Neural crest cell (in vitro differentiated cells): Measurements from ENCODE around the gene KIR2DL4. TPM values are rescaled to one million over a fixed set of nuclear protein-coding genes. Genes with fewer than 3 reads are reported as not detected.
"Not testable (repeated sequence)": the region's sequence is repeated elsewhere in the genome, so short reads cannot be mapped to it uniquely, and the experiment has no call there.

Source experiments
- DNase-seq: peaks from one replicate; pipeline ENCODE4 v3.0.0; 2021; ENCODE audit warnings: low read depth, mixed read lengths, low spot score
- H3K27ac Mint-ChIP-seq: one replicate; pipeline ENCODE4 v1.8.0; 2021; ENCODE audit warnings: mild to moderate bottlenecking, mixed read lengths; ENCODE audit not compliant: unreplicated experiment
- H3K27me3 Mint-ChIP-seq: 2 replicates; pipeline ENCODE4 v1.8.0; 2021; ENCODE audit warnings: low read depth, mild to moderate bottlenecking, mixed read lengths
- H3K36me3 Mint-ChIP-seq: 2 replicates; pipeline ENCODE4 v1.8.0; 2021; ENCODE audit warnings: low read depth, mild to moderate bottlenecking, mixed read lengths
- H3K4me1 Mint-ChIP-seq: 2 replicates; pipeline ENCODE4 v1.8.0; 2021; ENCODE audit warnings: mixed read lengths
- H3K4me3 Mint-ChIP-seq: one replicate; pipeline ENCODE4 v1.8.0; 2021; ENCODE audit warnings: mild to moderate bottlenecking, mixed read lengths
- H3K9me3 Mint-ChIP-seq: 2 replicates; pipeline ENCODE4 v1.8.0; 2021; ENCODE audit warnings: mixed read lengths
- CTCF ChIP-seq: fragments of 200-600 bp; sonication (generic); conservative IDR thresholded peaks from 2 replicates; pipeline ENCODE4 v1.5.0; 2021; ENCODE audit warnings: antibody characterized with exemption, mild to moderate bottlenecking
- long read RNA-seq: library from polyadenylated mRNA; unstranded; transcript quantifications from one replicate; pipeline ENCODE4 v2.0.0, GENCODE V29; 2020
- total RNA-seq: library from RNA; stranded (reverse); gene quantifications from 2 replicates; pipeline ENCODE4 v1.2.1, GENCODE V29; 2021

Gene KIR2DL4
- not detected in 2 replicates for total RNA-seq
- long read RNA-seq, result 0 reads

DNA sequence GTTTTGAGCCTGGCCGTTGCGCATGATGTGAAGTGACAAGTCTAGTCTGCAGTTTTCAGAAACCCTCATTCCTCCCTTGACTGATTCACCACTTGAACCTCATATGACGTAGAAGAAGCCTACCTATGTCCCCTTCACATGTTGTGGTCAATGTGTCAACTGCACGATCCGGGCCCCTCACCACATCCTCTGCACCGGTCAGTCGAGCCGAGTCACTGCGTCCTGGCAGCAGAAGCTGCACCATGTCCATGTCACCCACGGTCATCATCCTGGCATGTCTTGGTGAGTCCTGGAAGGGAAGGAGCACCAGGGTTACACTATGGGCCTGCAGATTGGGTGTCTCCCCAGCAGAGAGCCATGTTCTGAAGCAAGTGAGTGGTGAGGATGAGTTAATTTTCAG, at the start of gene KIR2DL4:
KIR2DL4 (plus strand) TSS at position 201 of the 400 bp plus-strand sequence; CDS start at position 243, 42 bp downstream.
- Mint-ChIP-seq H3K9me3 (peaks cover 32% of the 10 kb centered on the region), H3K27ac (no peak within 1 kb of the TSS), H3K4me1 (no peaks in the 10 kb centered on the region), H3K27me3 (no peaks in the 10 kb centered on the region), H3K4me3 (no peak within 1 kb of the TSS), H3K36me3 (peaks cover 8% of the 10 kb centered on the region)
- no peak for TF ChIP-seq CTCF
- DNase-seq, result no peak

- not testable (repeated sequence) for DNase-seq, H3K4me3 Mint-ChIP-seq, H3K27ac Mint-ChIP-seq, H3K27me3 Mint-ChIP-seq, H3K4me1 Mint-ChIP-seq
- peaks cover 24% of the 10 kb centered on the region for H3K9me3 Mint-ChIP-seq
- H3K36me3 Mint-ChIP-seq, result peaks cover 12% of the 10 kb centered on the region
These were observed 47.0 kb upstream of the KIR2DL4 start for GRCh38 chr19:54756204-54757110.

DNA sequence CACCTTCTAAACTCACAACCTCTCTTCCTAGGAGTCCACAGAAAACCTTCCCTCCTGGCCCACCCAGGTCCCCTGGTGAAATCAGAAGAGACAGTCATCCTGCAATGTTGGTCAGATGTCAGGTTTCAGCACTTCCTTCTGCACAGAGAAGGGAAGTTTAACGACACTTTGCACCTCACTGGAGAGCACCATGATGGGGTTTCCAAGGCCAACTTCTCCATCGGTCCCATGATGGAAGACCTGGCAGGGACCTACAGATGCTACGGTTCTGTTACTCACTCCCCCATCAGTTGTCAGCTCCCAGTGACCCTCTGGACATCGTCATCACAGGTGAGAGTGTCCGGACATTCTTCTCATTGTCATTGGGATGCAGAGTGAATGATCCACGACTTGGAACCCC, 44.8 kb upstream of the KIR2DL4 start:
- H3K27ac Mint-ChIP-seq, H3K27me3 Mint-ChIP-seq, H3K4me1 Mint-ChIP-seq, H3K4me3 Mint-ChIP-seq, DNase-seq: not testable (repeated sequence)
- Mint-ChIP-seq H3K9me3 (peaks cover 25% of the 10 kb centered on the region), H3K36me3 (peaks cover 12% of the 10 kb centered on the region)

GRCh38 chr19:54764219-54764618, 39.2 kb upstream of the KIR2DL4 start:
- H3K4me1 Mint-ChIP-seq, H3K27me3 Mint-ChIP-seq, H3K4me3 Mint-ChIP-seq, H3K27ac Mint-ChIP-seq, DNase-seq: not testable (repeated sequence)
- Mint-ChIP-seq H3K36me3 (peaks cover 14% of the 10 kb centered on the region), H3K9me3 (peaks cover 22% of the 10 kb centered on the region)

DNA sequence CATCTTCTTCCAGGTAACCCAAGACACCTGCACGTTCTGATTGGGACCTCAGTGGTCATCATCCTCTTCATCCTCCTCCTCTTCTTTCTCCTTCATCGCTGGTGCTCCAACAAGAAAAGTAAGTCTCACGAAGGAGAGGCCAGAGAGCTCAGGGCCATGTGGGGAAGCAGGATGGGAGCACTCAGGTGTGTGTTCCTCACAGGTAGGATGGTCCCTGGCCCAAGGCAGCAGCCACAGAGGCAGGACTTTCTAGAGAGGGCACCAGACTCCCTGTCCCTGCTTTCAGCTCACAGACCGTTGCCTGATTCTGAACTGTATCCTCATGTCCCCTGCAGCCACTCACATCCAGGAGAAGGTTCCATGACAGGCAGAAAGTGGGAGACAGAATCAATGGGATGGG, 36.9 kb upstream of the KIR2DL4 start:
- H3K9me3 Mint-ChIP-seq, result peaks cover 29% of the 10 kb centered on the region
- DNase-seq, H3K27me3 Mint-ChIP-seq, H3K4me3 Mint-ChIP-seq, H3K27ac Mint-ChIP-seq, H3K4me1 Mint-ChIP-seq: not testable (repeated sequence)
- H3K36me3 Mint-ChIP-seq, result peaks cover 16% of the 10 kb centered on the region

DNA sequence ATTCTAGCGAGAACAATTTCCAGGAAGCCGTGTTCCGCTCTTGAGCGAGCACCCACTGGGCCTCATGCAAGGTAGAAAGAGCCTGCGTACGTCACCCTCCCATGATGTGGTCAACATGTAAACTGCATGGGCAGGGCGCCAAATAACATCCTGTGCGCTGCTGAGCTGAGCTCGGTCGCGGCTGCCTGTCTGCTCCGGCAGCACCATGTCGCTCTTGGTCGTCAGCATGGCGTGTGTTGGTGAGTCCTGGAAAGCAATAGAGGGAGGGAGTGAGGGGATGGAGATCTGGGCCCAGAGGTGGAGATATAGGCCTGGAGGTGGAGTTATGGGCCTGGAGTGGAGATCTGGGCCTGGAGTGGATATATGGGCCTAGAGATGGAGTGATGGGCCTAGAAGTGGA, 33.8 kb upstream of the KIR2DL4 start, which contains the start of gene KIR2DL1:
KIR2DL1 (plus strand) TSS at position 148 of the 400 bp plus-strand sequence; CDS start at position 206, 58 bp downstream.
- Mint-ChIP-seq H3K9me3 (peaks cover 39% of the 10 kb centered on the region), H3K36me3 (peaks cover 33% of the 10 kb centered on the region)
- H3K27me3 Mint-ChIP-seq, H3K4me3 Mint-ChIP-seq, DNase-seq, H3K27ac Mint-ChIP-seq, H3K4me1 Mint-ChIP-seq: not testable (repeated sequence)

GRCh38 chr19:54770511-54770910, 32.9 kb upstream of the KIR2DL4 start:
- H3K4me1 Mint-ChIP-seq, H3K27me3 Mint-ChIP-seq, DNase-seq, H3K27ac Mint-ChIP-seq, H3K4me3 Mint-ChIP-seq: not testable (repeated sequence)
- peaks cover 32% of the 10 kb centered on the region for H3K36me3 Mint-ChIP-seq
- peaks cover 39% of the 10 kb centered on the region for H3K9me3 Mint-ChIP-seq

GRCh38 chr19:54771018-54771960, 32.1 kb upstream of the KIR2DL4 start:
- H3K4me3 Mint-ChIP-seq, DNase-seq, H3K4me1 Mint-ChIP-seq, H3K27me3 Mint-ChIP-seq, H3K27ac Mint-ChIP-seq: not testable (repeated sequence)
- peaks cover 41% of the 10 kb centered on the region for H3K9me3 Mint-ChIP-seq
- peaks cover 32% of the 10 kb centered on the region for H3K36me3 Mint-ChIP-seq

GRCh38 chr19:54772666-54773065, 30.7 kb upstream of the KIR2DL4 start:
- Mint-ChIP-seq H3K36me3 (peaks cover 26% of the 10 kb centered on the region), H3K9me3 (peaks cover 39% of the 10 kb centered on the region)
- not testable (repeated sequence) for H3K27ac Mint-ChIP-seq, H3K4me3 Mint-ChIP-seq, H3K4me1 Mint-ChIP-seq, H3K27me3 Mint-ChIP-seq, DNase-seq

DNA sequence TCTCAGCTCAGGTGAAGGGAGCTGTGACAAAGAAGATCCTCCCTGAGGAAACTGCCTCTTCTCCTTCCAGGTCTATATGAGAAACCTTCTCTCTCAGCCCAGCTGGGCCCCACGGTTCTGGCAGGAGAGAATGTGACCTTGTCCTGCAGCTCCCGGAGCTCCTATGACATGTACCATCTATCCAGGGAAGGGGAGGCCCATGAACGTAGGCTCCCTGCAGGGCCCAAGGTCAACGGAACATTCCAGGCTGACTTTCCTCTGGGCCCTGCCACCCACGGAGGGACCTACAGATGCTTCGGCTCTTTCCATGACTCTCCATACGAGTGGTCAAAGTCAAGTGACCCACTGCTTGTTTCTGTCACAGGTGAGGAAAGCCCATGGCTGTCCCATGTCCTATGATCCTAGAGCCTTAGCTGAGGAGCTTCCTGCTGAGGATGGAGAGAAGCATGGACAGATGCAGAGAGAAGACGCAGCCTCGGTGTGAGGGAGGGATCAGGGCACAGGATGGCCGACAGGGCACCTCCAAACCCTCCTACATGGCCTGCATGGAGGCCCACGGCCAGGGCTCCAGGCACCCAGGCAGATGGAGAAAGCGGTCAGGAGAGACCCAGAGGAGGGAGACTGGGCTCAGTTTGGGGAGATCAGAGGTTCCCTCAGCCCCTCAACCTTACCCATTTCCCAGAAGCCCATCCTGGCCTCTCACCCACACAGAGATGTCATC, 28.2 kb upstream of the KIR2DL4 start:
- H3K4me1 Mint-ChIP-seq, H3K27ac Mint-ChIP-seq, H3K4me3 Mint-ChIP-seq, H3K27me3 Mint-ChIP-seq, DNase-seq: not testable (repeated sequence)
- H3K36me3 Mint-ChIP-seq, result peaks cover 21% of the 10 kb centered on the region
- H3K9me3 Mint-ChIP-seq, result peaks cover 32% of the 10 kb centered on the region

DNA sequence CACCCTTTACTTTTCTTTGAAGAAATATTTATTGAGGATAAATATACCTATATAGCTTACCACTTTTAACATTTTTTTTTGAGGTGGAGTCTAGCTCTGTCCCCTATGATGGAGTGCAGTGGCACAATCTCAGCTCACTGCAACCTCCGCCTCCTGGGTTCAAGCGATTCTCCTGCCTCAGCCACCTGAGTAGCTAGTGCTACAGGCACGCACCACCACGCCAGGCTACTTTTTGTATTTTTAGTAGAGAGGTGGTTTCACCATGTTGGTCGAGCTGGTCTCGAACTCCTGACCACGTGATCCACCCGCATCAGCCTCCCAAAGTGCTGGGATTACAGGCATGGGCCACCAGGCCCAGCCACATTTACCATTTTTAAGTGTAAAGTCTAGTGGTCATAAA, 27.6 kb upstream of the KIR2DL4 start:
- Mint-ChIP-seq H3K36me3 (peaks cover 19% of the 10 kb centered on the region), H3K9me3 (peaks cover 29% of the 10 kb centered on the region)
- not testable (repeated sequence) for H3K4me1 Mint-ChIP-seq, H3K27me3 Mint-ChIP-seq, DNase-seq, H3K27ac Mint-ChIP-seq, H3K4me3 Mint-ChIP-seq
